HG03460 (cell line): ENCODE data around the gene DNAH14.
"Not testable (repeated sequence)": the region's sequence is repeated elsewhere in the genome, so short reads cannot be mapped to it uniquely, and the experiment has no call there.

Experiments
- ATAC-seq: cut with Tn5 transposase; IDR thresholded peaks from one replicate; pipeline ENCODE4 v1.9.1; 2021; ENCODE audit not compliant: unreplicated experiment

DNAH14 gene

DNA sequence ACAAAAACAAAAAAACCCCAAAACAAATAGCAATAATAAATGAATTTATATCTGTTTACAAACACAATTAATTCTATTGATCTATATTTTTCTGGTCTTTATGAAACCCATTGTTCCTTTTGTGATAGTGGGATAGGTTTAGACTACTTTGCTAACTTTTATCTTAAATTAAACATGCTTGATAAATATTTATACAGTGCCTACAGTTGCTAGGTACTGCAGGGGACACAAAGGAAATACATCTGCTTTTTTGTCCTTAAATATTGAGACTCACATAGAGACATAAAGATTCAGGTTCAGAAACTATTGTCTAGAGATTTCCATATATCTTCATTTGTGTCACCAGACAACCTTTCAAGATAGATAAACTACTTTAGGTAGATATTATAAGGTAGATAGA is 8.5 kb upstream of the DNAH14 start:
- ATAC-seq: no peak

GRCh38 chr1:224921354-224921753 is 8.1 kb upstream of the DNAH14 start:
- ATAC-seq: no peak

- no peak for ATAC-seq
These were observed 6.9 kb upstream of the DNAH14 start for GRCh38 chr1:224922404-224923164.

GRCh38 chr1:224923726-224924125 is 5.7 kb upstream of the DNAH14 start:
- ATAC-seq: no peak

DNA sequence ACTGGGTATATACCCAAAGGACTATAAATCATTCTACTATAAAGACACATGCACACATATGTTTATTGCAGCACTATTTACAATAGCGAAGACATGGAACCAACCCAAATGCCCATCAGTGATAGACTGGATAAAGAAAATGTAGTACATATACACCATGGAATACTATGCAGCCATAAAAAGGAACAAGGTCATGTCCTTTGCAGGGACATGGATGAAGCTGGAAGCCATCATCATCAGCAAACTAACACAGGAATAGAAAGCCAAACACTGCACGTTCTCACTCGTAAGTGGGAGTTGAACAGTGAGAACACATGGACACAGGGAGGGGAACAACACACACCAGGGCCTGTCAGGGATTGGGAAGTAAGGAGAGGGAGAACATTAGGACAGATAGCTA is 1.8 kb upstream of the DNAH14 start:
- ATAC-seq: not testable (repeated sequence)

- no peak for ATAC-seq
These were observed 569 bp upstream of the DNAH14 start for GRCh38 chr1:224928906-224929305.

DNA sequence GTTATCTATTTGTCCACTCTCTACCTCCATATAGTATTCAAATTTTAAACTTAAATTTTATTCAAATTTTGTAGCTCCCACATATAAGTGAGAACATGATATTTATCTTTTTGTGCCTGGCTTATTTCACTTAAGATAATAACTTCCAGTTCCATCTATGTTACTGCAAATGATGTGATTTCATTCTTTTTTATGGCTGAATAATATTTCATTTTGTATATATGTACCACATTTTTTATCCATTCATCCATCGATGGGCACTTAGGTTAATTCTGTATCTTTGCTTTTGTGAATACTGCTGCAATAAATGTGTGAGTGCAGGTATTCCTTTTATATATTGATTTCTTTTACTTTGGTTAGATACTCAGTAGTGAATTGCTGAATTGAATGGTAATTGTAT is 2.1 kb downstream of the DNAH14 start:
- no peak for ATAC-seq

DNA sequence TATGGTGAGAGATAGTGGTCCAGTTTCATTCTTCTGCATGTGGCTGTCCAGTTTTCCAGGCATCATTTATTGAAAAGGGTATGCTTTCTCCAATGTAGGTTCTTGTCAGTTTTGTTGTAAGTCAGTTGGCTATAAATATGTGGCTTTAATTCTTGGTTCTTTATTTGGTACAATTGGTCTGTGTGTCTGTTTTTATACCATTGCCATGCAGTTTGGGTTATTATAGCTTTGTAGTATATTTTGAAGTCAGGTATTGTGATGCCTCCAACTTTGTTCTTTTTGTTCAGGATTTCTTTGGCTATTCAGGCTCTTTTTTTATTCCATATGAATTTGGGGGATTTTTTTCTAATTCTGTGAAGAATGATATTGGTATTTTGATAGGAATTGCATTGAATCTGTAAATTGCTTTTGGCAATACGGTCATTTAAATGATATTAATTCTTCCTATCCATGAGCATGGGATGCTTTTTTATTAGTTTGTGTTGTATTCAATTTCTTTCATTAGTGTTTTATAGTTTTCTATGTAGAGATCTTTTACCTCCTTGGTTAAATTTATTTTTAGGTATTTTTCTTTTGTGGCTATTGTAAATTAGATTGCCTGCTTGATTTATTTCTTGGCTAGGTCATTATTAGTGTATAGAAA is 3.3 kb downstream of the DNAH14 start:
- no peak for ATAC-seq

- ATAC-seq: no peak
These were observed 4.1 kb downstream of the DNAH14 start for GRCh38 chr1:224933584-224933983.

GRCh38 chr1:224938652-224939051 is 9.2 kb downstream of the DNAH14 start:
- ATAC-seq: no peak

DNA sequence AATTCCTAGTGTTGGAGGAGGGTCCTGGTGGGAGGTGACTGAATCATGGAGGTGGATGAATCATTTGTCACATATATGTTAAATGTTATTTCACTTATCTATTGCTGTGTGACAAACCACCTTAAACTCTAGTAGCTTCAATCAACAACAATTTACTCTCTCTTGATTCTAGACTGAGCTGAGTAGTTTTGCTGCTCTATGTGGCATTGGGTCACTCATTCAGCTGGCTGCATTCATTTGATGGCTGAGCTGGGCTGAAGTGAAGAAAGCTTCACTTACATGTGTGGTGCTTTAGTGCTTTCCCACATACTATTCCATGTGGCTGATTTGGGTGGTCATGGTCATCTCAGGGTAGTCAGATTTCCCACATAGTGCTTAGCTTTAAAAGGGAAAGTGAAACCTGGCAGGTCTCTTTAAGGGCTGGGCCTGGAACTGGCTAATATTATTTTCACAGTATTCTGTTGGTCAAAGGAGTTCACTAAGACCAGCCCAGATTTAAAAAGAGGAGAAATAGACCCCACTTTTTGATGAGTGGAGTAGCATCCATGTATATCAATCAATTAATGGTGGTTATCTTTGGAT is 10.5 kb downstream of the DNAH14 start:
- no peak for ATAC-seq

- not testable (repeated sequence) for ATAC-seq
These were observed 11.3 kb downstream of the DNAH14 start for GRCh38 chr1:224940735-224941134.

- ATAC-seq: not testable (repeated sequence)
These were observed 16.3 kb downstream of the DNAH14 start for GRCh38 chr1:224945651-224946348.

GRCh38 chr1:224946349-224946691 is 16.8 kb downstream of the DNAH14 start:
- ATAC-seq: not testable (repeated sequence)

DNA sequence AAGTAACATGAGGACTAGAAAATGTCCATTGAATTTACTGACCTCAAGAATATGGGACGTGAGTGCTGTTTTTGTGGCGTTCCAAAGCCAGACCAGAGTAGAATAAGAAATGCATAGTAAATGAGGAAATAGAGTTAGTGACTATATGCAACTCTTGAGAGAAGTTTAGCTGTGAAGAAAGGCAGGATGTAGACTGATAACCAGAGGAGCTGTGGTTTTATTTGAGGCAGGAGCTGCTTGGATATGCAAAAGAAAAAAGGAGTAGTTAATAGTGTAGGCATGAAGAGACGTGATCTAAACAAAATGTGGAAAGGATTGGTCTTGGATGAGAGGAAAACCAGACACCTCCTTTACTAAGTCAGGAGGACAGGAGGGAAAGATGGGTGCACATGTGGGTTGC is 28.2 kb downstream of the DNAH14 start:
- no peak for ATAC-seq

GRCh38 chr1:224958490-224958889 is 29.0 kb downstream of the DNAH14 start:
- no peak for ATAC-seq

GRCh38 chr1:224959115-224959514 is 29.6 kb downstream of the DNAH14 start:
- no peak for ATAC-seq

GRCh38 chr1:224959656-224960055 is 30.2 kb downstream of the DNAH14 start:
- no peak for ATAC-seq

DNA sequence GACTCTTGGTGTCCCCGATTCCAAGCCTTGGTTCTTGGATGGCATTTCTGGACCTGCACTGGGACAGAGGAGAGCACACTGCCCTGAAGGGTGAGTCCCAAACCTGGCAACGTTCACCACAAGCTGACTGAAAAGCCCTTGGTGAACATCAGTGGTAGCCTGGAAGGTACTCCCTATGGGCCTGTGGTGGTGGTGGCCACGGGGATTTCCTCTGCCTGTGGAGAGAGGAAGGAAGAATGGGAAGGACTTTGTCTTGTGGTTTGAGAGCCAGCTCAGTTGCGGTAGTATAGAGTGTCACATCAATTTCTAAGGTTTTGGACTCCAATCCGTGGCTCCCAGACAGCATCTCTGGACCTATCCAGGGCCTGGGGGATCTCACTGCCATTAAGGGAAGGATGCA is 50.7 kb downstream of the DNAH14 start:
- no peak for ATAC-seq

DNA sequence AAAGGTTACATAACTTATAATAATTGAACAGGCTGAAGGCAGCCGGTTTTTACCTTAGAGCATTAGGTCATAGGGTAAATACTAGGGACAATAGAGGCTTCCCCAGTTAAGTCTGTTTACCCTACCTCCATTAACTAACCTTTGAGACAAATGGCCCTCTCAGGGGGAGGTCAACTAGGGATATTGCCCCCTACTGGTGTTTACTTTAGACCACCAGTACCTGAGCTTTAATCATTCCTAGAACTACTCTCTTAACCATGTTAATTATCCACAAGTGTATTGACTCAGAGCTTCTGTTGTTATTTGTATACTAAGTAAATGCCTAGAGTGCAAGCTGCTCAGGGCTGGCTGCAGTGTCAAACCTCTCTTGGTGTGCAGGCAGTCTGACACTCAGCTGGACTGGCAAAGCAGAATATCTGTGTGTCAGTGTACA is 52.5 kb downstream of the DNAH14 start:
- not testable (repeated sequence) for ATAC-seq

GRCh38 chr1:224988042-224988441 is 58.6 kb downstream of the DNAH14 start:
- no peak for ATAC-seq

GRCh38 chr1:224989615-224990014 is 60.1 kb downstream of the DNAH14 start:
- ATAC-seq: no peak
